ENCODE measurements around the gene VPS35. TPM values are rescaled to one million over a fixed set of nuclear protein-coding genes. Genes with fewer than 3 reads are reported as not detected.

Gene VPS35
- total and polyA plus RNA-seq, 2 of the 13 experiments (the other 11 are each of a cell fraction or from before 2014, with no cell fraction given), result 30.7 to 136 TPM

DNA sequence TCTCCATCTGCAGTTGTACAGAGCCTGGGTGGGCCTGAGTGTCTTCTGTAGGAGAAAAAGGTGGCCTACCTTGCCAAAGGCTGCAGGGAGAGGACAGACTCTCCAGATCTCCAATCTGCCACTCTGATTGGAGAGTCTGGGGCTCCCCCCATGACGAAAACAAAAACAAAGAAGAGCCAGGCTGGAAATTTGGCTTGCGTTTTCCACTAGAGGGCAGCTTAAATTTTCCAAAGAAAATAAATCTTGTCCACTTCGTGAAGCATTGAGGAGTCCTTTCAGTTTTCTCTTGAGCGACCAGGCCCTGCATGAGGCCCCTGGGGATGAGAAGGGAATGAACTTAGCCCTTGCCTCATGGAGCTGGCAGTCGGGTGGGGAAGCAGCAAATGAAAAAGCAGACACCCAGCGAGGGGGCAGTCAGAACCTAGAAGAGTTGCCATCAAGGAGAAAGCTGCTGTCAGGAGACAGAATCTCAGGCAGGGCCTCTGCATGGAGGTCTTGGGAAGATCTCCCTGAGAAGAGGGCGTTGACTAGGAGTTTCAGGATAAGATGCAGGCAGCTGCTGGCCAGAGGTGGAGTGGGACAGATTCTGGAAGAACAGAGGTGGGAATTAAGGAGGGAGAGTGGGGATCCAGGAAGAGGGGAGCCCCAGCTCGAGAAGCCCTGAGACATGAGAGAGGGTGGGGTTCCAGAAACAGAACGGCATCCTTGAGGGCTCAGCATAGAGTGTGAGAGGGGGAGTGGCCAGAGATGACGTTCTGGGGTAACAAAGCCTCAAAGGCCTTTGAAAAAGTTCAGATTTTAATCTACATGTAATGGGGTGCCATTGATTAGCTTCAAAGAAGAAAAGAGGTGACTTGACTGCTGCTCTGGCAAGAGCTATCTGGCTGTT is 59.4 kb downstream of the VPS35 start (continued):
- TF ChIP-seq CENPX (CRISPR knock-in tag; IDR thresholded peaks at IDR 0.05), result no peak
- no peak for TF ChIP-seq NFATC3 (CRISPR knock-in tag; IDR thresholded peaks at IDR 0.05)
- TF ChIP-seq HDAC6 (IDR thresholded peaks at IDR 0.05; ENCODE audit: low read depth, low read length), result no peak
- TF ChIP-seq ETV6 (CRISPR knock-in tag; conservative IDR thresholded peaks at IDR 0.05), result no peak; the same call in 1 of the 2 replicates
- TF ChIP-seq MEIS2 (CRISPR knock-in tag; IDR thresholded peaks at IDR 0.05), result no peak; the same call in 1 of the 2 replicates
- TF ChIP-seq, protein P1, sequence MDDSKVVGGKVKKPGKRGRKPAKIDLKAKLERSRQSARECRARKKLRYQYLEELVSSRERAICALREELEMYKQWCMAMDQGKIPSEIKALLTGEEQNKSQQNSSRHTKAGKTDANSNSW (CRISPR knock-in tag; IDR thresholded peaks at IDR 0.05; ENCODE audit: borderline replicate concordance), result no peak
- TF ChIP-seq HNRNPLL (IDR thresholded peaks at IDR 0.05; ENCODE audit: low read depth, low read length, poor library complexity, severe bottlenecking), result no peak
- TF ChIP-seq SP1 (IDR thresholded peaks at IDR 0.05), result no peak
- no peak for TF ChIP-seq SP1 (CRISPR knock-in tag; IDR thresholded peaks at IDR 0.05)
- TF ChIP-seq, protein P2, sequence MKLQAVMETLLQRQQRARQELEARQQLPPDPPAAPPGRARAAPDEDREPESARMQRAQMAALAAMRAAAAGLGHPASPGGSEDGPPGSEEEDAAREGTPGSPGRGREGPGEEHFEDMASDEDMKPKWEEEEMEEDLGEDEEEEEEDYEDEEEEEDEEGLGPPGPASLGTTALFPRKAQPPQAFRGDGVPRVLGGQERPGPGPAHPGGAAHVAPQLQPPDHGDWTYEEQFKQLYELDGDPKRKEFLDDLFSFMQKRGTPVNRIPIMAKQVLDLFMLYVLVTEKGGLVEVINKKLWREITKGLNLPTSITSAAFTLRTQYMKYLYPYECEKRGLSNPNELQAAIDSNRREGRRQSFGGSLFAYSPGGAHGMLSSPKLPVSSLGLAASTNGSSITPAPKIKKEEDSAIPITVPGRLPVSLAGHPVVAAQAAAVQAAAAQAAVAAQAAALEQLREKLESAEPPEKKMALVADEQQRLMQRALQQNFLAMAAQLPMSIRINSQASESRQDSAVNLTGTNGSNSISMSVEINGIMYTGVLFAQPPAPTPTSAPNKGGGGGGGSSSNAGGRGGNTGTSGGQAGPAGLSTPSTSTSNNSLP (IDR thresholded peaks at IDR 0.05; ENCODE audit: low read depth, low read length), result no peak
- TF ChIP-seq DNMT1 (CRISPR knock-in tag; IDR thresholded peaks at IDR 0.05), result 0 out of 2 replicates have a peak, but pooled peaks have one; percentile 34
- no peak for TF ChIP-seq RXRA (CRISPR knock-in tag; IDR thresholded peaks at IDR 0.05)
